GM12872 (cell line): ENCODE results near the gene ZFYVE28.

Experiments used
- CTCF ChIP-seq: IDR thresholded peaks from 3 replicates; pipeline ENCODE4 v1.5.1; 2011; ENCODE audit warnings: low read depth, mild to moderate bottlenecking, low read length, moderate library complexity; ENCODE audit not compliant: insufficient read depth

ZFYVE28 gene

GRCh38 chr4:2442175-2442993 is 23.9 kb upstream of the ZFYVE28 start:
- TF ChIP-seq CTCF: no peak

- peak; percentile 98 for TF ChIP-seq CTCF
Observed at GRCh38 chr4:2441393-2442174, 23.1 kb upstream of the ZFYVE28 start.

GRCh38 chr4:2438822-2439718 is 20.6 kb upstream of the ZFYVE28 start:
- TF ChIP-seq CTCF: no peak

GRCh38 chr4:2437475-2438215 is 19.2 kb upstream of the ZFYVE28 start:
- TF ChIP-seq CTCF: no peak

- no peak for TF ChIP-seq CTCF
Observed at GRCh38 chr4:2436761-2437474, 18.5 kb upstream of the ZFYVE28 start.

GRCh38 chr4:2436301-2436700 is 17.9 kb upstream of the ZFYVE28 start:
- TF ChIP-seq CTCF: no peak
